ENCODE data around the gene SRGAP2C.
A peak's percentile ranks its signal among the peaks of the same experiment; 100 is the strongest.
"Not testable (repeated sequence)": the region's sequence is repeated elsewhere in the genome, so short reads cannot be mapped to it uniquely, and the experiment has no call there.

SRGAP2C gene

DNA sequence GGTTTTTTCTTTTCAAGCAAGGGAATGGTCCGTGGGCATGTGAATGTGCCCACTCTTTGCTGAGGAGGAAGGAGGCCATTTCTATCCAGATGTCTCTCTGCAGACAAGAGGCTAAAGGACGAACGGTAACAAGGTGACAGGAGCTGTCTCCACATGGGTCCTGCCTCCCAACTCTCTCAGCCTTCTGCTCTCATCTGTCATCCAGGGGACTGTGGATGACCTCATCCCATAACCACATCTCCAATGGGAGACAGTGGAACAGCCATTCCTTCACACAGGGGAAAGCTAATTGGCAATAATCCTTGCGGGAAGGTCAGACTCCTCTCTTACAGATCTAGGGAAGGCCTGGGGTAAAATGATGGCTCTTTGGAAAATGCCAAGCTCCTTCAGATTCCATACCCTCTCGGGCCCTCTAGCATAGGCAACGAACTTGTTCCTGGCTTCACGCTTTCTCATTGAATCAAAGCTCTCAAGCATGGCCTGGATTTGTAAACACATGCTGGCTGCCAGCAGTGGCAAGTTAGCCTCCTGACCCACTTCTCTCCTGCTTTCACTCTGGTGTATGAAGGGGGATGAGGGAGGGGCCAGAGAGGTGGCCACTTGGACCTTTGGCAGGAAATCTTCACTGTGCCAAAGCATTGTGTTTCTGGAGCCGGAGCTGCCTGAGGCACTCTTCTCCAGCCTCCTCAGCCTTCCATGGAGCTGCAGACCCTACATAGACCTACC, 201.0 kb downstream of the SRGAP2C start:
- not testable (repeated sequence) for DNase-seq

DNA sequence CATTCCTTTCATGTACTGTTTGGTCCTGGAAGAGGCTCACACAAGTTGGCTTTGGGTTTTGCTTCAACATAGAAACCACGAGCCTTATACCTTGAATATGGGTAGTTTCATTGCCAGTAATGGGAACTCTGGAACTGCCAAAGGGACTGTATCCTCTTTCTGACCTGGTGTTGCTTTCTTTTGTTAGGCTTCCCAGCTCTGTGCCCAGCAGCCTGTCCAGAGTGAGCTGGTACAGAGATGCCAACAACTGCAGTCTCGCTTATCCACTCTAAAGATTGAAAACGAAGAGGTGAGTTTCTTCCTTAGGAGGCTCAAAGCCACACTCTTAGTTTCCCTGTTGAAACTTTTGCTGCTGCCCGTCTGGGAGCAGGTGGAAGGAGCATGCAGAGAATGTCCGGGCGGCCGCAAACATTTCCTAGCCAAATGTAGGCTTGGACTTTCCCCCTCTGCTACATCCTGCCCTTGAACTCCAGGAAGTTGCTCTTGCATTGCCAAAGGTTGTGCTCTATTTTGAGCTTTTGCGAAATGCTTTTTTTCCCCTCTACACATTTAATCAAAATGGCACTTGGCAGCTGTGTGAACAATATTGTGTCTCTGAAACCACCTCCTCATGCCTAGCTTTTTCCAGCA, 201.7 kb downstream of the SRGAP2C start:
- not testable (repeated sequence) for DNase-seq

DNA sequence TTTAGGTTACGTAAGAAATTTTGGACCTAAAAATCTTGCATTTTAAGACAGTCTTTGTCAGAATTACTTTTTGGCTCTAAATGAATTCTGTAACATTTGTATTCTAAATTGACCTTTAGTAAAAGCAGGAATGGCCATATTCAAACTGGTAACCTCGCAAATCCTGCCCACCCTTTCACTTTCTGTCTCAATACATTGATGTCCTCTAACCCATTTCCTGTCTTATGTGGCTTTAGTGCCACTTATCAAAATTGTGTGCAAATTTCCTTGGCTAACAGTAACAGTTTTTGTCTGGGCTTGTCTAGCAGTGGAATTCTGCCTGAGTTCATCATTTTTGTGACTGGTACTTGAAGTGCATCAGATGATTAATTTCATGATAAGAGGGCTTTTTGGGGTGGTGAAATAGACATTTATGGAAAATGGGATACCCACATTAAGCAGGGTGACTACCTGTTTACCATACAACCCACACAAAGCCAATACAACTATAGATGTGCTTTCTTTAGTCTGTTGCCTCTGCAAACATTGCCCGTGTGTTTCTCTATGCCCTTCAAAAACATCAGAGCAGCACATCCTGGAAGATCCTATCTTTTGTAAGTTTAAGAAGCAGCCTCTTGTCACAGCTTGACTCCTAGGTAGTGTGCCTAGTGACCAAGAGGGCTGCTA, 205.3 kb downstream of the SRGAP2C start:
- DNase-seq: not testable (repeated sequence)

DNA sequence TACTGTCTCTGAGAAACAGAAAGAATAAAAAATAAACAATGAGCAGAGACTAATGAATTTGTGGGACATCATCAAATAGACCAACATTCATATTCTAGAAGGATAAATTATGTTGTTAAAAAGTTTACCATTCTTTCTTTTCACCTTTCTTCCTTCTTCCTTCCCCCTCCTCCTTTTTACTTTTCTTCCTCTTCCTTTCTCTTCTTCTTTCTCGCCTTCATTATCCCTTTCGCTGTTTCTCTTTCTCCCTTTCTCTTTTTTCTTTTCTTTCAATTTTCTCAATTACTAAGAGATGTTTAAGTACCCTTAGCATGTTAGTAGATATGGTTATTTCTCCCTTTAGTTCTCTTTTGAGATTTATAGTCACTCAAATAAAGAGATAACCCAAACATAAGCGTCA, 207.4 kb downstream of the SRGAP2C start:
- not testable (repeated sequence) for DNase-seq

DNA sequence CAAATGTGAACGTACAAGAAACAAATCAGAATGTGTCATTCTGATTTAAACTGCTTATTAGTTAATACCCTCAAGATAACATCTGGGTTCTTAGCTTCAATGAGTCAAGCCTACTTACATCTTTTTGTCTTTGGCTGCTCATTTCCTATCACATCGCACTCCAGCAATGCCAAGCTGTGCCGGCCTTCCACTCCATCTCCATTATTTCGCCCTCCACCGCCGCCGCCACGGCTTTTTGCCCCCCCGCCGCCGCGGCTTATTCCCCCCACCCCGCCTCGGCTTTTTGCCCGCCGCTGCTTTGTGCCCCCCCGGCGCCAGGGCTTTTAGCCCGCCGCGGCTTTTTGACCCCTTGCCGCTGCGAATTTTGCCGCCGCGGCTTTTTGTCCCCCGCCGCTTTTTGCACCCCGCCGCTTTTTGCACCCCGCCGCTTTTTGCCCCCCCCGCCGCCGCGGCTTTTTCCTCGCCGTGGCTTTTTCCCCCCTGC, 211.0 kb downstream of the SRGAP2C start:
- DNase-seq: peak in 2 of 3 donors; percentile 18 to 22

DNA sequence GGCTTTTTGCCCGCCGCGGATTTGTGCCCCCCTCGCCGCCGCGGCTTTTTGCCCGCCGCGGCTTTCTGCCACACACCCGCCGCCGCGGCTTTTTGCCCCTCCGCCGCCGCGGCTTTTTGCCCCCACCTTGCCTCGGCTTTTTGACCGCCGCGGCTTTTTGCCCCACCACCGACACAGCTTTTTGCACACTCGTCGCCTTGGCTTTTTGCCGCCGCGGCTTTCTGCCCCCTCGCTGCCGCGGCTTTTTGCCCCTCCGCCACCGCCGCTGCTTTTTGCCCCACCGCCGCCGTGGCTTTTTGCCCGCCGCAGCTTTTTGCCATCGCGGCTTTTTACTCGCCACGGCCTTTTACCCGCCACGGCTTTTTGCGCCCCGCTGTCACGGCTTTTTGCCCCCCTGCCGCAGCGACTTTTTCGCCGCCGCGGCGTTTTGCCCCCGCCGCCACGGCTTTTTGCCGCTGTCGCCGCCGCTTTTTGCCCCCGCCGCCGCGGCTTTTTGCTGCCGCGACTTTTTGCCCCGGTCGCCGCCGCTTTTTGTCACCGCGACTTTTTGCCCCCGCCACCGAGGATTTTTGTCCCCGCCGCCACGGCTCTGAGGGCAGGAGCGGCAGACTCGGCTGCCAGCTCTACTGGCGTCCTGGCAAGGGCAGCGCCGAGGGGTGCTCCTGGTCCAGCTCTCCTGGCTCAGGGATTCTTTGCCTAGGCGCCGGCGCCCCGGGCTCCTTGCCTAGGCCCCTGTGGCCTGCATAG, 211.7 kb downstream of the SRGAP2C start:
- DNase-seq: peak; percentile 18 to 37 (median 20)

DNA sequence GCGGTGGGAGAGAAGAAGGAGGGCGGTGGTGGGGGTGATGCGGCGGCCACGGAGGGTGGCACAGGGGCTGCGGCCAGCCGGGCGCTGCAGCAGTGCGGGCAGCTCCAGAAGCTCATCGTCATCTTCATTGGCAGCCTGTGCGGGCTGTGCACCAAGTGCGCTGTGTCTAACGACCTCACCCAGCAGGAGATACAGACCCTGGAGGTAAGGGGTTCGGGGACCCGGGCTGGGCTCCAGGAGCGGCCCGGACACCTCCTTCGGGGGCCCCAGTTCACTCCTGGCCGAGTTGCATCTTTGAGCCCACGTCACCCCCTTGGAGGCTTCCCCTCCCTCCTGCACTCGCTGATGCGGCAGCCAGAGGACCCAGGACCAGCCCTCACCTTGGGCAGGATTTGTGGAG, 212.3 kb downstream of the SRGAP2C start:
- not testable (repeated sequence) for DNase-seq

DNA sequence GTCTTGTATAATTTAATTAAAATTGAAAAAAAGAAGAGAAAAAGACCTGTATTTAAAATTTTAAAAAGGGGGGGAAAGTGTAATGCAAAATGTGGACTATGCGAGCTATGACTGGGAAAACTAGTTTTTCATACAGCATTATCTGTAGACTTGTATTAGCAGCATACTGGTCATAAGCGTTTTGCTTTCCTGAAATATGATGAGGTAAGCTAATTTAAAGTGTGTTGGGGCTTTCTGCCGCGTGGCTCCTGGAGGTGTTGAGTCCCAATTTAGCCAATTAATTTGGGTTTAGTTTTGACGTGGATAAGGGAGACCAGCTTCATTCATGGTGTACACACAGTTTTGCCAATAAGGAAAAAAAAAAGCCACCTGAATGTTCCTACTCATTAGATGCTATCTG, 214.4 kb downstream of the SRGAP2C start:
- not testable (repeated sequence) for DNase-seq

DNA sequence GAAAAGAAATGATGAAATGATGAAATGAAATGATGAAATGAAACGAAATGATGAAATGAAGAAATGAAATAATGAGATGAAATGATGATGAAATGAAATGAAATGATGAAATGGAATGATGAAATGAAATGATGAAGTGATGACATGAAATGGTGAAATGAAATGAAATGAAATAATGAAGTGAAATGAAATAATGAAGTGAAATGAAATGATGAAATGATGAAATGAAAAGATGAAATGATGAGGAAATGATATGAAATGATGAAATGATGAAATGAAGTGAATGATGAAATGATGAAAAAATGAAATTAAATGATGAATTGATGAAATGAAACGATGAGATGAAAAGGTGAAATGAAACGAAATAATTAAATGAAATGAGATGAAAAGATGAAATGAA, 215.3 kb downstream of the SRGAP2C start:
- DNase-seq: not testable (repeated sequence)

DNA sequence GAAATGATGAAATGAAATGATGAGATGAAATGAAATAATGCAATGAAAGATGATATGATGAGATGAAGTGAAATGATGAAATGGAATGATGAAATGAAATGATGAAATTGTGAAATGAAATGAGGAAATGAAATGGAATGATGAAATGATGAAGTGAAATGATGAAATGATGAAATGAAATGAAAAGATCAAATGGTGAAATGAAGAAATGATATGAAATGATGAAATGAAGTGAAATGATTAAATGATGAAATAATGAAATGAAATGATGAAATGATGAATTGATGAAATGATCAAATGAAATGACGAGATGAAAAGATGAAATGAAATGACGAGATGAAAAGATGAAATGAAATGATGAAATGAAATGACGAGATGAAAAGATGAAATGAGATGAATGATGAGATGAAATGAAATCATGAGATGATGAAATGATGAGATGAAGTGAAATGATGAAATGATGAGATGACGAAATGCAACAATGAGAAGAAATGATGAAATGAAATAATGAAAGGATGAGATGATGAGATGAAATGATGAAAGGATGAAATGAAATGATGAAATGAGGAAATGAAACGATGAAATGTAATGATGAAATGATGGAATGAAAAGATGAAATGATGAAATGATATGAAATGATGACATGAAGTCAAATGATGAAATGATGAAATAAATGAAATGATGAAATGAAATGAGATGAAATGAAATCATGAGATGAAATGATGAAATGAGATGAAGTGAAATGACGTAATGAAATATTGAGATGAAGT, 216.0 kb downstream of the SRGAP2C start:
- not testable (repeated sequence) for DNase-seq

DNA sequence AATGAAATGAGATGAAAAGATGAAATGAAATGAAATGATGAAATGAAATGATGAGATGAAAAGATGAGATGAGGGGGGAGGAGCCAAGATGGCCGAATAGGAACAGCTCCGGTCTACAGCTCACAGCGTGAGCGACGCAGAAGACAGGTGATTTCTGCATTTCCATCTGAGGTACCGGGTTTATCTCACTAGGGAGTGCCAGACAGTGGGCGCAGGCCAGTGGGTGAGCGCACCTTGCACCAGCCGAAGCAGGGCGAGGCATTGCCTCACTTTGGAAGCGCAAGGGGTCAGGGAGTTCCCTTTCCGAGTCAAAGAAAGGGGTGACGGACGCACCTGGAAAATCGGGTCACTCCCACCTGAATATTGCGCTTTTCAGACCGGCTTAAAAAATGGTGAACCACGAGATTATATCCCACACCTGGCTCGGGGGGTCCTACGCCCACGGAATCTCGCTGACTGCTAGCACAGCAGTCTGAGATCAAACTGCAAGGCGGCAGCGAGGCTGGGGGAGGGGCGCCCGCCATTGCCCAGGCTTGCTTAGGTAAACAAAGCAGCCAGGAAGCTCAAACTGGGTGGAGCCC, 216.7 kb downstream of the SRGAP2C start:
- DNase-seq: not testable (repeated sequence)

DNA sequence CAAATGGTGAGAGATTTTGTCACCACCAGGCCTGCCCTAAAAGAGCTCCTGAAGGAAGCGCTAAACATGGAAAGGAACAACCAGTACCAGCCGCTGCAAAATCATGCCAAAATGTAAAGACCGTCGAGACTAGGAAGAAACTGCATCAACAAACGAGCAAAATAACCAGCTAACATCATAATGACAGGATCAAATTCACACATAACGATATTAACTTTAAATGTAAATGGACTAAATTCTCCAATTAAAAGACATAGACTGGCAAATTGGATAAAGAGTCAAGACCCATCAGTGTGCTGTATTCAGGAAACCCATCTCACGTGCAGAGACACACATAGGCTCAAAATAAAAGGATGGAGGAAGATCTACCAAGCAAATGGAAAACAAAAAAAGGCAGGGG, 218.5 kb downstream of the SRGAP2C start:
- not testable (repeated sequence) for DNase-seq

DNA sequence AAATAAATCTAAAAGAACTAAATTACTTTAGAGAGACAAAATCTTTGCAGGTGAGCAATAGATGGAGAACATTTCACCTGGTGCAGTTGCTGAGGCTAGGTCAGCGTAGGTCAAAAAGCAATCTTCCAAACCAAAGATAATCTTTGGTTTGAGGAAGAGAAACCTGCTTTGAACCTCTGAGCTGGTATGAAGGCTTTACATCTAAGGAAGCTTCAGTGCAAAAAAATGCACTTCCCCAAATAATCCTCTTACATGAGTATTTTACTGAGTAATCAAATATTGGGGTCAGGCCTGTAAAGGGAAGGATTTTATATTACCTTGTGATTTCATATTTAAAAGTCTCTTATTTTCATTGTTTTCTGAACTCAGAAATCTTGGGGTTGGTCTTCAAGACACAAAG, 223.6 kb downstream of the SRGAP2C start:
- peak; percentile 28 to 64 (median 62) for DNase-seq

DNA sequence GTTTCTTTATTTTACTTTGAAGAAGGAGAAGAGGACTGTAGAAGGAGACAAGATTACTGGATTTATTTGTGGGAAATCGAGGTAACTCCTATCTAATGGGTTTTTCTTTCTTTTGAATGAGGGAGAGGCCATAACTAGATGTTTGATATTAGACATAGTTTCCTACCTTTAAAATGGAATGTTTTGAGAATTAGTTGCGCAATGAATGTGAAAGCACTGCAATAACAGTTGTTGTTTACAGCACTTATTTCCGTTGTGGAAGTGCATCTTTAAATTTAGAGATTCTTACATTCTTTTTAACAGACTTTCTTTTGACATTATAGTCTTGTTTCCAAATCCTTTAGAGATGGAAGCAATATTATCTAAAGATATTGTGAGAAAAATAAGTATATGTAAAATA, 229.0 kb downstream of the SRGAP2C start:
- peak; percentile 4 to 35 (median 35) for DNase-seq

DNA sequence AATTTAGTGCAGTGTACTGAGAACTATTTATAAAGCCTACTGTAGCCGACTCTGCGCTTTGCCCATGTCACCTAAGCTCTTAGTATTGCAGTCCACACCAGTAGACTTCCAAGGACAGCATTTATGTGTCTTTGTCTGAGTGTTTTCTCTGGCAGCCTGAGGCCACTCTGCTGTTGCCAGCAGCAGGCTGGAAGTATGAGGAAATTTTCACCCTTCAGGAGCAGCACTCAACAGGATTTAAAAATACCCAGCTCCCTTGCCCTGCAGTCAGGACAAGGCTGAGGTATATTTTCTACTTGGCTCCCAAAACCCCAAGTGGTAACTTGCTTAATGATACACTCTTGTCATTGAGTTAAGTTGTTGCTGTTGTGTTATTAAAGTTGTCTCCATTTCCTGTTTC, 230.1 kb downstream of the SRGAP2C start:
- peak; percentile 1 to 25 (median 6) for DNase-seq

DNA sequence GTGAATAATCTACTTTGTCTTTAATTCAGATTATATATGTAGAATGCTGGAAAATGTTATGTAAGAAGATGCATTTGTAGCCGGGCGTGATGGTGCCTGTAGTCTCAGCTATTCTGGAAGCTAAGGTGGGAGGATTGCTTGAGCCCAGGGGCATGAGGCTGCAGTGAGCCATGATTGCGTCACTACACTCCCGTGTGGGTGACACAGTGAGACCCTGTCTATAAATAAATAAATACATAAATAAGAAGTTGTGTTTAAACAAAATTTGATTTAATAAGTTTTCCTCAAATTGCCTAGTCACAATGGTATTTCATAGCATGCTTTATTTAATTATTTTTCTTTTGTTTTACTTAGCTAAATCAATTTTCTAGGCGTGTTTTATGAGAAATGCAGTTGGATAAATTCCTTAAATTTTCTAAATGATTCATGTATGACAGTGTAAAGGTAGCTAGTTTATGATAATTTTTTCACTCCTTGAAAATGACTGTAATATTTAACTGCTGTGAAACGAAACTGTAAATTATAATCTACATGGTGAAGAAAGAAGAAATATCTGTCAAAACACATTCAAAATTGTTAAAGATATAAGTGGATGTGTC, 232.6 kb downstream of the SRGAP2C start:
- DNase-seq: peak in 1 of 3 donors; percentile 1

DNA sequence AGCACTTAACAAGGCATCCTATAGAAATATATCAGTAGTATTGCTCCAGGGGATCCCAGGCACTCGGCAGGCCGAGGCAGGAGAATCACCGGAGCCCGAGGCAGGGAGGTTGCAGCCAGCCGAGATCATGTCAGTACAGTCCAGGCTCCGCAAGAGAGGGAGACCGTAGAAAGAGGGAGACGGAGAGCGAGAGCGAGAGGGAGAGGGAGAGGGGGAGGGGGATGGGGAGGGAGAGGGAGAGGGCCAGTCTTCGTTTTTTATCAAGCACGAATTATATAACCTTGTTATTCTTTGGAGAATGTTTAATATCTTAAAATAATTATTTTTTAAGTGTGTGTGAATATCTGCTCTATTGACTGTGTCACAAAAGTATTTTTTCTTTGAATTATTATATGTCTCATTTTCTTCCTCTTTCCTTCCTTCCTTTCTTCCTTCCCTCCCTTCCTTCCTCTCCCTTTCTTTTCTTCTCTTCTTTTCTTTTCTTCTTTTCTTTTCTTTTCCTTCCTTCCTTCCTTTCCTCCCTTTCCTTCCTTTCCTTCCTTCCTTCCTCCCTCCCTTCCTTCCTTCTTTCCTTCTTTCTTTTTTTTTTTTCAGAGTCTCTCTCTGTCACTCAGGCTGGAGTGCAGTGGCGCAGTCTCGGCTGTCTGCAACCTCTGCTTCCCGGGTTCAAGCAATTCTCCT, 233.7 kb downstream of the SRGAP2C start:
- no peak for DNase-seq

DNA sequence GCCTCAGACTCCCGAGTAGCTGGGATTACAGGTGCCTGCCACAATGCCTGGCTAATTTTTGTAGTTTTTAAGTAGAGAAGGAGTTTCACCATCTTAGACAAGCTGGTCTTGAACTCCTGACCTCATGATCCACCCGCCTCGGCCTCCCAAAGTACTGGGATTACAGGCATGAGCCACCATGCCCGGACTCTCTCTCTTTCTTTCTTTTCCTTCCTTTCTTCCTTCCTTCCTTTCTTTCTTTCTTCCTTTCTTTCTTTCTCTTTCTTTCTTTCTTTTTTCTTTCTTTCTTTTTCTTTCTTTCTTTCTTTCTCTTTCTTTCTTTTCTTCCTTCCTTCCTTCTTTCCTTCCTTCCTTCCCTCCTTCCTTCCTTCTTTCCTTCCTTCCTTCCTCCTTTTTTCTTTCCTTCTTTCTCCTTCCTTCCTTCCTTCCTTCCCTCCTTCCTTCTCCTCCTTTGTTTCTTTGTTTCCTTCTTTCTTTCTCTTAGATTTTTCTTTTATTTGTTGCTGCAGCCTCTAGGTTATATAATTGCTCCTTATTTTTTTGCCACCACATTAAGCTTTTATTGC, 234.4 kb downstream of the SRGAP2C start:
- DNase-seq: not testable (repeated sequence)

DNA sequence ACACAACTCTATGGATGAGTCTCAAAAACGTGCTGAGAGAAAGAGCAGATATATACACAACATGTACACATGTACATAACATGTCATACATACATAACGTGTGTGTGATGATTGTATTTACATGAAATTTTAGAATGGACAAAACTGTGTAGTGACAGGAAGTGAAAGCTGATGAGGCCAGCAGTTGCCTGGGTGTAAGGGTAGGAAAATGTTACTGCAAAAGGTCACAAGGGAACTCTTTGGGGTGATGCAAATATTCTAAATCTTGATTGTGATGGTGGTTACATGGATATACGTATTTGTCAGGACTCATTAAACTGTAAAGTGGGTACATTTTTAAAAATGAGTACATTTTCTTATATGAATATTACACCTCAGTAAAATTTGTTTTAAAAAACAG, 236.7 kb downstream of the SRGAP2C start:
- DNase-seq: peak; percentile 7 to 68 (median 38)

DNA sequence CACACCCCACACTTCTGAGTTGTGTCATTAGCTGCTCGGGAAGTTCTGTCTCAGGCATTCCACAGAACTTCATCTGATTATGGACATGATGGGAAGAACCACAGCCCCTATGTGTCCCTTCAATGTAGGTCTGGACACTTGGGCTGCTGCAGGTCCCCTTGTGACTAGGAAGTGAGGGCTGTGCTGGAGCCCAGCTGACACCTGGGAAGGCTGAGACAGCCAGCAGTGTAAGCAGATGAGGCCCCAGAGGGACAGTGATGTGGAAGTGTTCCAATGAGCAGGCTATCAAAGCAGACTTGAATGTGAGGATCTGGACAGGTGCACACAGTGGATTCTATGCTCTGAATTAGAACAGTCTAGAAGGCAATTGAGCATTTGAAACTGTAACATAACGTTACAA, 239.2 kb downstream of the SRGAP2C start:
- not testable (repeated sequence) for DNase-seq
